GM19324 (cell line): ENCODE measurements around the gene MBOAT2.
"Not testable (repeated sequence)": the region's sequence is repeated elsewhere in the genome, so short reads cannot be mapped to it uniquely, and the experiment has no call there.

Experiments
- ATAC-seq: cut with Tn5 transposase; IDR thresholded peaks from one replicate; pipeline ENCODE4 v1.9.1; 2021; ENCODE audit warnings: mild to moderate bottlenecking, moderate library complexity; ENCODE audit not compliant: unreplicated experiment, low FRiP score

MBOAT2 gene

GRCh38 chr2:8907764-8908288 lies 95.7 kb downstream of the MBOAT2 start:
- ATAC-seq = no peak

DNA sequence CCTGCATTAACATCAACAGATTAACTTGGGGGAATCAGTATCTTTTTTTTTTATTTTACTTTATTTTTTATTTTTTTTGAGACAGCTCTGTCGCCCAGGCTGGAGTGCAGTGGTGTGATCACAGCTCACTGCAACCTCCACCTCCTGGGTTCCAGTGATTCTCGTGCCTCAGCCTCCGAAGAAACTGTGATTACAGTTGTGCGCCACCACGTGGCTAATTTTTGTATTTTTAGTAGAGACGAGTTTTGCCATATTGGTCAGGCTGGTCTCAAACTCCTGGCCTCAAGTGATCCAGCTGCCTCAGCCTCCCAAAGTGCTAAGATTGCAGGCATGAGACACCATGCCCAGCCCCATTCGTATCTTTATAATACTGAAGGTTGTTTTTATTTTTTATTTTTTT lies 99.6 kb downstream of the MBOAT2 start:
- not testable (repeated sequence) for ATAC-seq

DNA sequence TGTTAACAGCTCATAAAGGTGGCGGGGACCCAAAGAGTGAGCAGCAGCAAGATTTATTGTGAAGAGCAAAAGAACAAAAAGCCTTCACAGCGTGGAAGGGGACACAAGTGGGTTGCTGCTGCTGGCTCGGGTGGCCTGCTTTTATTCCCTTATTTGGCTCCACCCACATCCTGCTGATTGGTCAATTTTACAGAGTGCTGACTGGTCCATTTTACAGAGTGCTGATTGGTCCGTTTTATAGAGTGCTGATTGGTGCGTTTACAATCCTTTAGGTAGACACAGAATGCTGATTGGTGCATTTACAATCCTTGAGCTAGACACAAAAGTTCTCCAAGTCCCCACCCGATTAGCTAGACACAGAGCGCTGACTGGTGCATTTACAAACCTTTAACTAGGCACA lies 100.7 kb downstream of the MBOAT2 start:
- not testable (repeated sequence) for ATAC-seq

DNA sequence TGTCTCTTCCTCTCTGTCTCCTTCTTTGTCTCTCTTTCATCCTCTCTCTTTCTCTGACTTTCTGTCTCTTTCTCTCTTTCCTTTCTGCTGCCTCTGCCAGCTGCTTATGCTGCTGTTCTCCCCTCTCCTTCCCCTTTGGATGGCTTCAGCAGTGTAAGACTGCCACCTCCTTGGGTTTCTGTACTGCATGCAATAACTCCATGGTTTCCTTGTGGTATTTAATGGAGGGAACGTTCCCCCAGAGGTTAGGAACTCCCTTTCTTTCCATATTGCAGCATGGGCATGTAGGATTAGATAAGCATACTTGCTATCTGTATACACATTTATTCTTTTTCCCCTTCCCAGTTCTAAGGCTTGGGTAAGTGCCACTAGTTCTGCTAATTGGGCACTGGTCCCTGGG lies 106.3 kb downstream of the MBOAT2 start:
- not testable (repeated sequence) for ATAC-seq

GRCh38 chr2:8896671-8897070 lies 106.8 kb downstream of the MBOAT2 start:
- ATAC-seq = not testable (repeated sequence)

DNA sequence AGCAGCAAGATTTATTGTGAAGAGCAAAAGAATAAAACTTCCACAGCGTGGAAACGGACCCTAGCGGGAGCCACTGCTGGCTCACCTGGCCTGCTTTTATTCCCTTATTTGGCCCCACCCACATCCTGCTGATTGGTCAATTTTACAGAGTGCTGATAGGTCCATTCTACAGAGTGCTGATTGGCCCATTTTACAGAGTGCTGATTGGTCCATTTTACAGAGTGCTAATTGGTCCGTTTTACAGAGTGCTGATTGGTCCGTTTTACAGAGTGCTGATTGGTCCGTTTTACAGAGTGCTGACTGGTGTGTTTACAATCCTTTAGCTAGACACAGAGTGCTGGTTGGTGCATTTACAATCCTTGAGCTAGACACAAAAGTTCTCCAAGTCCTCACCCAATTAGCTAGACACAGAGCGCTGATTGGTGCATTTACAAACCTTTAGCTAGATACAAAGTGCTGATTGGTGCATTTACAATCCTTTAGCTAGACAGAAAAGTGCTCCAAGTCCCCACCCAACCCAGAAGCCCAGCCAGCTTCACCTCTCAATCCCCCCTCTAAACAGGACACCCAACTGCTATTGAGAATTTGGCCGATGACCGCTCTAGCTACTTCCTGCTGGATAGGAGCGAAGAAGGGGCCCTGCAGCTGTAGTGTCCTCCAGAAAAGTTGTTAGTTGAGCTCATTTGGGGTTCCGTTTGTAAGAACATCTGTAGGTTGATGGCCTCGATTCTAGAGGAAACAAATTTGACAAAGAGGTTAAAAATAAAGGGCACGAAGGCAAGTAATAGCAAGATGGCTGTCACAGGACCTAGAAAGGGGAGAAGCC lies 108.2 kb downstream of the MBOAT2 start:
- not testable (repeated sequence) for ATAC-seq

DNA sequence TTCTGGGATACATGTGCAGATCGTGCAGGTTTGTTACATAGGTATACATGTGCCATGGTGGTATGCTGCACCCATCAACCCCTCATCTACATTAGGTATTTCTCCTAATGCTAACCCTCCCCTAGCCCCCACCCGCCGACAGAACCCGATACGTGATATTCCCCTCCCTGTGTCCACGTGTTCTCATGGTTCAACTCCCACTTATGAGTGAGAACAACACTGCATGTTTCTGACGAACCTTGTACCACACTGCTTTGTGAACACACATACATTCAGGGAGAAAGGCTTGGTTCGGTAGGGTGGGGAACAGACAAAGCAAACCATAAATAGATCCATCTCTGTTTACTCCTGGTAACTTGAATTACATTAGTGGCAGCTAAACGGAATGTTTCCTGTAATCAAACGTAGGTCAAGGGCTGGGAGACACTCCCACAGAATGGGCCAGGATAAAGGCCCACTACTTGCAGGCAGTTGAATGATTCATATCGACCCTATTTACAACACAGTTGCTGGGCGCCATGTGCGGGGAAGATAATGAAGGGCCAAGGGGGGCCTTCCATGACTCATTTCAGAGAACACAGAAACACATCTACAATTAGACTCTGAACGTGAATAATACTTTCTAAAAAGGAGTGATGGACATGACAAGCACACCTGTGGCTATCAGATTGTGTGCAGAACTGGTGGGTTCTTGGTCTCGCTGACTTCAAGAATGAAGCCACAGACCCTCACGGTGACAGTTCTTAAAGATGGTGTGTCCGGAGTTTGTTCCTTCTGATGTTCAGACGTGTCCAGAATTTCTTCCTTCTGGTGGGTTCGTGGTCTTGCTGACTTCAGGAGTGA lies 109.3 kb downstream of the MBOAT2 start:
- no peak for ATAC-seq

GRCh38 chr2:8893474-8893873 lies 110.0 kb downstream of the MBOAT2 start:
- no peak for ATAC-seq

GRCh38 chr2:8892111-8892510 lies 111.4 kb downstream of the MBOAT2 start:
- no peak for ATAC-seq

DNA sequence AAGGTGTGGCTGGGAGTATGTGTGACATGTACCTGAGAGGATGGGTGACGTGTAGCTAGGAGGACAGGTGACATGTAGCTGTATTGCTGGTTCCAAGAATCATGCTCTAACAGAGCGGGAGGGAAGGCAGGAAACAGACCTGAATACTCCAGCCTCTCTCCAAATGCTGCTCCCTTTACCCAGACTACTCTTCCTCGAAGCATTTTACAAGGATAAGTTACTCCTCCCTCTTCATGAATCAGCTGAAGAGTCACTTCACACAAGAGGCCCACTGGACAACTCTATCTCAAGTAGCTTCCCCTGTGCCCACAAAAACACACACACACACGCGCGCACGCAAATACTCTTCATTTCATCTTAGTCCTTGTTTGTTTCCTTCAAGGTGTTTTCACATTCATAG lies 113.5 kb downstream of the MBOAT2 start:
- ATAC-seq = no peak

DNA sequence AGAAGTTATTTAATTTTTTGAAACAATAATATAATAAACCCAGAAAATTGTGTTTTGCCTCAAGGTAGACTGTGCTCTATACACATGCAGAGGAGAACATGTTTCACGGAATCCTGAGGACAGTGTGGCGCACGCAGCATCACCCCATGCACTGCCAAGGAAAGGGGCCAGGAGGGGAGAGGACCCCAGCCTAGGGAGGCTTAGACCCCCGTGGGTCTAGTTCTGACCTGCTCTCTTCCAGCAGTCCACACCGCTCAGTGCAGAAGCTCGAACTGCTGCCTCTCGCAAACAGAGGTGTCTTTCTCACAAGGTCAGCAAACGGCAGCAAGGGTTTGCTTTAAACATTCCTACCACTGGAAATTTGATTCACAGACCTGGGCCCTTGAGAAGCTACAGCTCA lies 114.5 kb downstream of the MBOAT2 start:
- ATAC-seq = no peak

- ATAC-seq = no peak
Observed at GRCh38 chr2:8886876-8887275, 116.6 kb downstream of the MBOAT2 start.

DNA sequence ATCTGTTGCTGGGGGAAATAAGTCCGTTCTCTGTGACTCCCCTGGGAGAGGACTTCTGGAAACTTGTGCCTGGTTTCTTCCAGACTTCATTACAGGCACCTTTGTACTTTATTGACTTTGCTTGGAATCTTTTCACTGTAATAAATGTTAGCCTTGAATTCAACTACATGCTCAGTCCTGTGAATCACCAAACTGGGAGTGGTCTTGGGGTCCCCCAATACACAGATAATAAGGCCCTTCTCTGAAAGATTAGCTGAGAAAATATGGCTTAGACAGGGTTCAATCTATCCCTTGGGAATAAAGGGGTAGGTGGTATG lies 117.3 kb downstream of the MBOAT2 start:
- ATAC-seq = no peak

GRCh38 chr2:8885449-8886201 lies 117.9 kb downstream of the MBOAT2 start:
- ATAC-seq = no peak

DNA sequence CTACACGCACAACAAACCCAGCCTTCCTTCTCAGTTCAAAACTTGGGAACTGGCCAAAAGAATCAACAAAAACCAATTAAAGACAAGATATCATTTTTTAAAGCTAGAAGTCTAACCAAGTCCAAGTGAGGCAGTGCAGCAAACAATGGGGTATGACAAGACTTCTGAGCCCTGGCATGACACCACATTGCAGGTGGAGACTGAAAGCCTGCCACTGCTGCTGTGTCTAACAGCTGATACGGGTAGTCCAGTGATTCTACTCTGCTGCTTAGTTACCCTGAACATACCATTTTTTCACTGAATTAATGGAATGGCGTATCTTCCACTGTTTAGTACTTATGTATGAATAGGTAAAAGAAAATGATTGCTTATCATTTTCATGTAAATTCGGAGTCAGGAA lies 118.7 kb downstream of the MBOAT2 start:
- no peak for ATAC-seq

- no peak for ATAC-seq
Observed at GRCh38 chr2:8882094-8882493, 121.4 kb downstream of the MBOAT2 start.

DNA sequence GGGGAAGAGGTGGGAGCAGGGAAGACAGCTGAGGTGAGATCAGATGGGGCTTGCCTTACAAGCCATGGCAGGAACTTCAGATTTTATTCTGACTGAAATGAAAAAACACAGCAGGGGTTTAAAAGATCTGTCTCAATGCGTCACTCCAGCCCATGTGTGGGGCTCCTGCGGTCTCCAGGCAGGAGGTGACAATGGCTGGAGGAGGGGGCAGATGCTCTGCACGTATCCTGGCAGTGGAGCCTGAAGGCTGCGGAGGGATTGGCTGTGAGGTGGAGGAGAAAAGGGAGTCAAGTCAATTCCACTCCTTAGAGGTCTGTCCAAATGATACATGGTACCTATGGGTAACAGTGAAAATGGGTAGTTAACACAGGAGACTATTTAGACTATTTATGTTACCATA lies 125.6 kb downstream of the MBOAT2 start:
- no peak for ATAC-seq

- no peak for ATAC-seq
Observed at GRCh38 chr2:8877332-8877731, 126.2 kb downstream of the MBOAT2 start.

DNA sequence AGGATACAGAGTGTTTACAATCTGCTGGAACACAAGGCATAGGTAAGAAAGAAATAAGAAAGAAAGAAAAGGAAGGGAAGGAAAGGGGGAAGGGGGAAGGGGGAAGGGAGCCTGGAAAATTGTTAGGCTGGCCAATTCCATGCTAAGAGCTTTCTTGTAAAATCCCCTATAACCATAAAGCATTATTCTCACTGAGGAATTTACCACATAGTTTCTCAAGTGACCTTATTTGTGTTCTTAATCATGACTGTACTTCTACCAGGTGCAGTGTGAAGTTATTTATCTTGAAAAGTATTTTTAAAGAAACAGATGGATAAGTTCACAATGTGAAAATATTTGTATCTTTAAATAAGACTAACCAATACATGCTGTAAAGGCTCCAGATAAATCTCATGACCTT lies 126.9 kb downstream of the MBOAT2 start:
- no peak for ATAC-seq

DNA sequence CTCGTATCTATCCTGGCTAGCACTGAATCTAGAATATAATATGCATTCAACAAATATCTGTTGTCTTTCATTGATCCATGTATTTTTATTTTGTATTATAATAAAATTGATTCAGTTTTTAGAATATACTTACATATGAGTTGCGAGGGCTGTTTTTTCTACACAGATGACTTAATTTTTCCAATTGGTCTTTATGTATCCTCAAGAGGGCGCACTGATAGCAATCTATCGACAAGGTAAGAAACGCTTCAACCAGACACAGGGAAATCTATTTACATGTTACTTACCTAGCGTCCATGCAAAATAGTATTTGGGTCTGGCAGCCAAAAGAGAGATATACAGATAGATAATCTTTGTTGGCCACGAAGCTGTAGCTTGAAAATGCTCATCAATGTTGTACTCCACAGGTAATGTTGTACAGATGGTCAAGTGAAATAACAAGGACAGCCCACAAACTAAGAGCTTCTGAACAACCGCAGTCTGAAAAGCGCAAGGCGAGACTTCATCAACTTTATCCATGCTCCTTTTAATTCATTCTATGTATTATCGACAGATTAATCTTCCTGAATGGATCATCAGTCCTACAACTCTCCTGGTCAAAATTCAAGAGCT lies 130.6 kb downstream of the MBOAT2 start:
- no peak for ATAC-seq
